CD4-positive, alpha-beta T cell treated with Interleukin-21 for 1 hour (primary cell): Measurements from ENCODE around the gene PCDH15.
"Not testable (repeated sequence)": the region's sequence is repeated elsewhere in the genome, so short reads cannot be mapped to it uniquely, and the experiment has no call there.

Source experiments
- DNase-seq: peaks from one replicate; pipeline ENCODE4 v3.0.0-alpha.2; 2020

The PCDH15 gene

DNA sequence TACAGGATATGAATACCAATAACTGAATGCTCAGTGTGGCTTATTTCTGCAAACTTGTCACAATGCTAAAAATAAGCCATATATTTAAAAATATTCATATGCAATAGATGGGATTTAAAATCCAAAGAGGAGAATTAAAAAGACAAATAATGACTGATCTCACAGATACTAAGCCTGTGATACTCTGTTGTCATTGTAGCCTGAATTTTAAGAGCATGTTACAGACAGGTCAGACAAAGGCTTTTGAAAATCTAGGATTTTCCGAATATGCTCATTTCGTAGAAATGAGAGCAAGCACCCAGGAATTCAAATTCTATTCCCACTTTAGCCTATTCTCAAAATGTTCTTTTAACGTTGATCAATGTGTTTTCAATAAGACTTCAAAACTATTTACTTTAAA lies 269.7 kb downstream of the PCDH15 start:
- DNase-seq, result no peak

DNA sequence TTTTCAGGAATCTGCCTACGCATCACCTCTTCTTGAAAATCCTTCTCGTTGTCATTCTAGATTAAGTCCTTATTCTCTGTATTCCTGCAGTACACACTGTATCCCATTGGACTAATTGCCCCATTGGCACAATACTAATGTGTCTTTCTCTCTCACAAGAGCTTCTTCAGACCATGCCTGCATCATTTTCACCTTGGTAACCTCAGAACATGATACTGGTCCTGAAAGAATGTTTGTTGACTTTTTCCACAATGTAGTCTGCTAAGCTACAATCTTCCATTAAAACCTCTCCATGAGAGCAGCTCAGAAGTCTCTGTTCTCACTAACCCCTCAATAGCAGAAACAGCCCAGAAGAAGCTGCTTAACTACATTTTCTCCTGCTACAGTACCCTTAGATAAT lies 270.7 kb downstream of the PCDH15 start:
- no peak for DNase-seq

DNA sequence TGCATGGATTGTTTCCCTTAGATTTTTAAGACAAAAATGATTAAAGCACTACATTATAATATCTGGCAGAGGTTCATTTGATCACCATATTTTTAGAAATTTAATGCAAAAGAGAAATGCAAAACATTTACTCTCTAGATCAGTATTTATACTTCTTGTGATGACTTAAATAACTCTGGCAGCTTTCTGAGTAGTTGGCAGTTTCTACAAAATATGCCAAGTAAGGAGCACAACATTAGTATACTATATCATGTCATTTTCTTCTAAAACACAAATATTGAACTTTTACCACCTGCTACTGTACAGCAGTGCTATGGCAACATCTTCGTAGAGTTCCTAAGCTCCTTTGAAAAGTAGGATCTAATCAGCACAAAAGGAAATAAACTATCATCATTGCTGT lies 275.2 kb downstream of the PCDH15 start:
- no peak for DNase-seq

DNA sequence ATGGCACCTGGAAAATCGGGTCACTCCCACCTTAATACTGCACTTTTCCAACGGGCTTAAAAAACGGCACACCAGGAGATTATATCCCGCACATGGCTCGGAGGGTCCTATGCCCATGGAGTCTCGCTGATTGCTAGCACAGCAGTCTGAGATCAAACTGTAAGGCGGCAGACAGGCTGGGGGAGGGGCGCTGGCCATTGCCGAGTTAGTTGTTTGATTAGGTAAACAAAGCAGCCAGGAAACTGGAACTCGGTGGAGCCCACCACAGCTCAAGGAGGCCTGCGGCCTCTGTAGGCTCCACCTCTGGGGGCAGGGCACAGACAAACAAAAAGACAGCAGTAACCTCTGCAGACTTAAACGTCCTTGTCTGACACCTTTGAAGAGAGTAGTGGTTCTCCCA lies 285.8 kb downstream of the PCDH15 start:
- DNase-seq, result not testable (repeated sequence)

DNA sequence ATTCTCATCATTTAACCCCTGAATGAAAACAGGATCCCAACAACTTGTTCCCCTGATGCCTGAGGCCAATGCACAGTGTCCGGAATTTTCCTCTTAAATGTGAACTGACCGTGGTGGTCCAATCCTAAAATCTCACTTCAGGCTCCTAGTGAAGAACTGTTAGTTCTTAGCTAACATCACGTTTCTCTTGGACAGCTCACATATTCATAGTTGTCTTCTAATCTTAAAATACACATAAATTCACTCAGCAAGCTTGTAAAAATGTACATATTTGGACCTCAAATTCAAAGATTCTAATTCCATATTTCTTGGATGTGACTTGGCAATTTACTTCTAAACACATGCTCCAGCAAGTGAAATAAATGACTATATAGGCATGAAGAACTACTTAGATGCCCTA lies 297.2 kb downstream of the PCDH15 start:
- DNase-seq, result no peak

DNA sequence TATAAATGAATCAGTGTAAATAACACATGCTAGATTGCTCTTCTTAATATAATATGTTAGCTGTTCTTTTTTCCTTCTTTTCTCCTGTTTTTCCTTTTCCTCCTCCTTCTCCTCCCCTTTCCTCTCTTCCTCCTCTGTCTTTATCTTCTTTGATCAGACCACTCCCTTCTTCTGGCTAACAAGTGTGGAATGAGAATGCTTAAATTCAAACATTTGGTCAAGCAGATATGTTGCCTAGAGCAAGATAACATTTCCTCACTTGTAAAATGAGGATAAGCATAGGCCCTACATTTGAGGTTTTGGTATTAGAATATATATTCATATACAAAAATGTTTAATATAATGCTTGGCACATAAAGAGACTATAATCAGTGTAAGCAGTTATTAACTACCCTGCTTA lies 299.1 kb downstream of the PCDH15 start:
- DNase-seq, result no peak

DNA sequence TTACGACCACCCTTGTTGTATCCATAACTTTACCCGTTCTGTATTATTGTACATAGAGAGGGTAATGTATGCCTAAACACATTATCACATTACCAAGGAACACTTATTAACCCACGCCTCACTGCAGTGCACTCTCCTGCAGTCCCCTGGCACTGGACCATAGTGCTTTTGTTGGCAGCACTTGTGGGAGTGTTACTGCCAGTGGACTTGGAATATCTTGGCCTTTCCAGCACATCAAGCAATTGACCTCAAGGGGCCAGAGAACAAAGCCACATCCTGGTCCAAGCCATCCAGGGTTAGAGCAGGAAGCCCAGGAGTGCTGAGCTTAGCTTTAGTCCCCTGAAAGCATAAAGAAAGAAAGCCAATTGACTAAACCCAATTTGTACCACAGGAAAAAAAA lies 304.2 kb downstream of the PCDH15 start:
- DNase-seq, result no peak

DNA sequence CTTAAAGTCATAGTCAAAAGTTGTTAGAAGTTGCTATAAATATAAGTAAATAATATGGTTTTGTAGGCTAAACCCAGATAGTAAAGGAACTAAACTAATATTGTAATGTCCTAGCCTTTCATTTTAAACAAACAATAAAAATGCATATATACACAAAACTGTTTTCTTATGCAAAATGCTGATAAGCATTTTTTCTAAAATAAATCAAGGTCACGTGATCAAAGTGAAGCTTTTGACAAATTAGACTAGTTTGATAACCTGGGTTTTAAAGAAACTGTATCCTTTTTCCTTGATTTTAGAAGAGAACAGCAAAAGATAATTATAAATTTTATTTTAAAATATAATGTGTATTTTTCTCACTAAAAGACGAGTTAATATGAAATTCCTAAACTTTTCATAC lies 313.3 kb downstream of the PCDH15 start:
- DNase-seq, result no peak

DNA sequence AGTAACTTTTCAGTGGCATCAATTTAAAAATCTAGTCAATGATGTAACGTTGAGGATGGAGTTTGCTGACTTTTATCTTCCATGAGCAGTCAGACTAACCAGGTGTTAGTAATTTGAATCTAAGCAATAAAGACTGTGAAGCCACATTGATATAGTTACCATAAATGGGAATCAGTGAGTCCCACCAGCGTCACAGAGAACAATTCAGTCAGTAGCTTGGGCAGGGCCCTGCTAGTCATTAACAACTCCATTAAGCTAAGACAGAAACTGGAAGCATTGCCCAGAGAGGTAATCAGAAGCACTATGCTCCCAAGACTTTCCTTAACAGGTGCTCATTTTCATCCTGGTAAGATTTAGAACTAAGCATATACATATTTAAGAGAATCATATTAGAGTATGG lies 315.1 kb downstream of the PCDH15 start:
- no peak for DNase-seq

DNA sequence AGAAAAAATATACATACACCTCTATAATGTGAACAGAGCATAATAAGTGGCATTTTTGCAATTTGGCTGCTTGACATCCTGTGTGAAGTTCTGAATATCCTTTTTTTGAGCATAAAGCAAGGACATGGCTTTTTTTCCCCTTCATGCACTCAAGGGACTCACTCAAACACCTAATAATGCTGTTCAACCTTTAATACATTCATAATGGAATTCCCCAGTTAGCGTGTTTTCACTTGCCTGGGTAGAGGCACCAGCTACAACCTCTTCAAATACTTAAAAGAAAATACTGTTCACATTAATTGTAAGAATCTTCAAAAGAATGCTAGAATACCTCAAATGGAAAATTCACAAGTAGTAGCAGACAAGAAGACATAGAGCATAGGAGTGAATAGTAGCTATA lies 316.8 kb downstream of the PCDH15 start:
- DNase-seq, result no peak

DNA sequence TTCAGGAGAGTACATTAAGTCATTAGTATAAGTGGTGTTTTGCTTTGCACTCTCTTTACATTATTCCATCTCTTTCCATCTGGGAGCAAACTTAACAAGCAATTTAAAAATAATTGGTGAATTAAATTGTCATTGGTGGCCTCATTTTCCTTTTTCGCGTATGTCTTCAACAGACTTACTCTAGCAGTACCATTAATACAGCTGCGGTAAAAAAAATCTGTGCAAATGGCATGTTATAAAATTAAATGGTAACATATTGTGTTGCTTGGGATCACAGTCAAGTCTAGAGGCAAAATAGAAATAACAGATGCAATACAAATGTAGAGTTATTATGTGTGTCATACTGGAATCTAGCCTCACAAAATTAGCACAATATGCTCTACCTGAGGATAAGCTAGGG lies 322.4 kb downstream of the PCDH15 start:
- DNase-seq, result no peak

DNA sequence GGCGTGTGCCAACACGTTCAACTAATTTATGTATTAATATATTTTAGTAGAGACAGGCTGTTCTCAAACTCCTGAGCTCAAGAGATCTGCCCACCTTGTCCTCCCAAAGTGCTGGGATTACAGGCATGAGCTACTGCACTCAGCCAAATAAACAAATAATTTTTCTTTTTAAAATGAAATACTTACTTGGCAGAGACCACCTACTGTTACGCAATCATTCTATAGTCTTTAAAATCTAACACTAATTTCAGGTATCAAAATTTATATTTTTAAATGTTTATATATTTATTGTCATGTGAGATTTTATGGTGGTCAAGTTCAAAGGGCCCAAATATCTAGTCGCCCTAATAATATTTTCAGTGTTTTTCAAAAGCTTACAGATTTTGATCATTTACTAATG lies 323.3 kb downstream of the PCDH15 start:
- DNase-seq, result no peak

DNA sequence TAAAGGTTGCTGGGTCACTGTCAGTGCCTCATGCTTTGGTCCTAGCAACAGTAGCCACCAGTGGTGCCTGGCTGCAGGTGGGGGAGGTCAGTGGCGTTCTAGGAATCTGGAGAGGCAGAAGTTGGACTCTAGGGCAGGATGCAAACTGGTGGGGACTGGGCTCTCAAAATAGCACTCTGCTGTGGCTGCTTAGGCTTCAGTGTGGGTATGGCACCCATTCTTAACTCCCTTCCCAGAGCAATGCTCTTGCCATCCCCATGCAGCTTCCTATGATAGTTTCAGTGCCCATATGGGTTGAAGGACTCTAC lies 330.8 kb downstream of the PCDH15 start:
- no peak for DNase-seq

DNA sequence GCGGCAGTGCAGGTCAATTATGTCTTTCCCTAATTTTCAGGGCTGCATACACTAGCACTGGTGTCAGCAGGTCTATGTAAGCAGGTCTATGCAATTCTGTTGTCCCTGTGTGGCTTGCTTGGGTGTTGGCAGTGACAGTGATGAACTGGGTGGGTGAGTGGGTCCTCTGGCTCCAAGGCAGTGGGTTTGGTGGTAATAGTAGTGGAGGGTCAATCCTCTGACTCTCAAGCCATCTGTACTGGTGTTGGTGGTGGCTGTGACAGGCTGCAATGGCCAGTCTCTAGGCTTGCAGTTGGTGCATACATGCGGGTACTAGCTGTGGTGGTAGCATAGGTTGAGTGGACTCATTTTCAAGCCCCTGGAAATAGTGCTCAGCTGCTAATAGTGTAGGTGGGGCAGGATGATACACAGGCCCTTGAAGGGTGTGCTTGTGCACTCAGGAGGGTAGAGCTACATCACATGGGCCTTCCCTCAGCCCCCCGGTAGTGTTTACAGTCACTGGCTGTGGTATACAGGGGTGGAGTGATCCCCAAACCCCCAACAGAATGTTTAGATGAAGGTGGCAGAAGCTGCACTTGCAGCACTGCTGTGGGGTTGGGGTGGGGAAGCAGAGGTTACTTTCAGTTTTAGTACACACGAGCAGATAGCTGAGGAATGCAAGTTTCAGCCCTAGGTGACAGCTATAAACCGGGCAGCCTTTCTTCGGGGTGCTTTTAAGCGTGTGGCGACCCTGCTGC lies 331.3 kb downstream of the PCDH15 start:
- no peak for DNase-seq

DNA sequence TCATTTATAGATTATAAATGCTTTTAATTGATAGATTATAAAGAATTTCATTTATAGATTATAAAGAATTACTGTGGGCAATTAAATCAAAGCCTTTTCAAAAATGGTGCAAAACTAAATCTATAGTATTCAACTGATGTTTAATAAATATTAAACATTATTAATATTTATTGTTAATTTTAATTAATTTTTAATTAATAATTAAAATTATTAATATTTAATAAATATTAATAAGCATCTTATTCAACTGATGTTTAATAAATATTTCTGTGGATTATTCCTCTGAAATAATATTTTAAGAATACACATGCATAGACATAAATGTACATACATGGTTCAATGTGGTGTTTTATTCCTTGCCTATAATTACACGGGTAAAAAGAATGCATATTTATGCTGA lies 346.8 kb downstream of the PCDH15 start:
- no peak for DNase-seq

DNA sequence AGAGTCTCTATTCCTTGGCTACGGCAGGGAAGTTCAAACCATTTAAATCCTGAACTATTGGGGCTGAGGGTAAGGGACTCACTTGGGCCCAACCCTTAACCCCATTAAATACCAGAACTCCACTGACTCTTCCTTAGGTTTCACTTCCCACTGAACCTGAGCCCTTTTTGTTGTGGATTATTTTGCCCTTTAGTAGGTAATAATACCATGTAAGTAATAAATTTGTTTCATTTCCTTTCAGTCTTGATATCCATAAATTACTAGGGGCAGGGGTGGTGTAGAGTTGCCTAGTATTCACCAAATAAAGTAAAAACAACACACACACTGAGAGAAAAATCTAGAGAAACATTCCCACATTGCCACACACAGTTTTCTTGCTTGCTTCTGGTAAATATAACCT lies 352.0 kb downstream of the PCDH15 start:
- no peak for DNase-seq

DNA sequence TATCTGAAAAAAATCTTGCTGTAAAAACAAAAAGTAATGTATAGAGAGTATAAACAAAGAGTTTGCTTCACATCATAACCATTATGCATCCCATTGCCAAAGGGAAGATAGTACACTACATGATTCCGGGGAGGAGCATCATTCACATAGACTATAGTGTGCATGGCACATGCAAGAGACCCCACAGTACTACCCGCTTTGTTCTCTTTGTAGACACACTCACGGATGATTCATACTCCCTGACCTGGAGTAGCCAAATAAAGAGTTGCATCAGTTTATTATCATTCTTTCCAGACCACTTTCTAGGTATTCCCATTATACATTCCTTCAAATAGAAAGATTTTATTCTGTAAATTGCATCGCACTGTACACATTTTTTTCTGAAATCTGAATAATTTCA lies 356.9 kb downstream of the PCDH15 start:
- DNase-seq, result no peak

DNA sequence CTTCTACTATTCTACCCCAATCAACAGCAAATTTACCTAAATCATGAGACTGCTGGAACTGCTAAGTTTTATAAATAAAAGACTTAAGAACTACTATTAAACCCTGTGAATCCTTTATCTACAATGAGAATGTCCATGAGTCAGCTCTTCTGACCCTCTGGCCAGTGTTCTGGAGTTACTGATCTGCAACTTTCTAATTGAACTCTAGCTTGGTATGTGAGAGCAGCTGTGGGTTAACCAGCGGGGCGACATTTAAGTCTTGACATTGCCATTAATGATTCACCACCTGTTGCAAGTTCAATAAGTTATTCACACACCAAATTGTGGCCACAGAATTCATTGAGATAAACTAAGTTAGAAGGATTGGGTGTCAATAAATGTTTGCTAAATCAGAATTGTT lies 359.8 kb downstream of the PCDH15 start:
- DNase-seq, result no peak

DNA sequence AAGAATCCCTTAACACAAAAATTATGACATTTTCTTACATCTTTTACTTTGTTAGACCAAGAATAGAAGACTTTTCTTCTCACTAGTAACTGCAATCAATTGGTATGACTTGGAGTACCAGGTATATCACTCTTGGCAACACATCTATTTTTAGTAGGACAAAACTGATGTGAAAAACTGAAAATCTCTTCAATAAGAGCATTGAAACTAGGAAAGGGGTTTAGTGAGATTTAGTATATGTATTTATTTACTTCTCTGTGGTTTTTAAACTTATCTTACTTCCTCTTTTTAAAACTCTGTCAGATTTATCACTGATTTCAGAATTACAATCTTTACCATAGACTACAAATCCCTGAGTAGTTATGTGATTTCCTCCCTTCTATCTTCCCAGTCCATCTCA lies 366.2 kb downstream of the PCDH15 start:
- no peak for DNase-seq

DNA sequence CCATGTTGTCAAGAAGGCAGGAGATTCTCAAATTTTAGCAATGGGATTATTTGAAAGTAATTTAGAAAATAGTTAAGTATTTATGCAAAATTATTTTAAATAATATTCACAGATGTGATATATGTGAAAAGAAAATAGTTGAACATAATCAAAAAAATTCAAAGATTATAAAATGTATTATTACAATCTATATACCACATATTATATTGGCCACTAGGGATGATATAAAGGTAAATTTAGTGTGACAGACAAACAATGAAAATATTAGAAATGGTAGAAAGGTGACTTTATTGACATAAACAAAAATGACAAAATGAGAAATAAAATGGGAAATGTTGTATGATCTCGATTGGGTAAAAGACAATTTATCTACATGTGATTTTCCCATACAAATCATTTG lies 385.5 kb downstream of the PCDH15 start:
- DNase-seq, result no peak

DNA sequence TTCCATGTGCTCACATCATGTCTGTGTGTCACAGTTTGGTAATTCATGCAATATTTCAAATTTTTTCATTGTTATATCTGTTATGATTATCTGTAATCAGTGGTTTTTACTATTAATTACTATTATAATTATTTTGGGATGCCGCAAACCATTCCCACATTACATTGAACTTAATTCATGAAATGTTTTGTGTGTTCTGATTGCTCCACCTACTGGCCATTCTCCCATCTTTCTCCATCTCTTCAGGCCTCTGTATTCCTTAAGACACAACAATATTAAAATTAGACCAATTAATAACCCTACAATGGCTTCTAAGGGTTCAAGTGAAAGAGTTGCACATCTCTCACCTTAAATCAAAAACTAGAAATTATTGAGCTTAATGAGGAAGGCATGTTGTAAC lies 398.5 kb downstream of the PCDH15 start:
- DNase-seq, result no peak

DNA sequence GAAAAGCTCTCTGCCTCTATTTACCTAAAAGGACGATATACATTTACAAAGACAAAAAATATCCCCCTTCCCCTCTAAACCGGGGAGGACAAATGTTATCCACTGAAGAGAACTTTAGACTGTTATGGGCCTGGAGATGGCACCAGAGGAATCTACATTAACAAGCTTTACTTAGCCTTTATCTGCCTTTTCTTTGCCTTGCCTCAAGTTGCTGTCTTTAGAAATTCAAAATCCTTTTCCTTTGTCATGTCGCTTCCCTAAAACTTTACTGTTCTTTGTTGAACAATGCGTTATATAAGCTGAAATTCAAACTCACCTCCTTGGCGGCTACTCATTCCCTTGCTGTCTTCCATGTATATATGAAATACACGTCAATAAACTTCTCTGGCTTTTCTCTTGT lies 405.0 kb downstream of the PCDH15 start:
- DNase-seq, result no peak

DNA sequence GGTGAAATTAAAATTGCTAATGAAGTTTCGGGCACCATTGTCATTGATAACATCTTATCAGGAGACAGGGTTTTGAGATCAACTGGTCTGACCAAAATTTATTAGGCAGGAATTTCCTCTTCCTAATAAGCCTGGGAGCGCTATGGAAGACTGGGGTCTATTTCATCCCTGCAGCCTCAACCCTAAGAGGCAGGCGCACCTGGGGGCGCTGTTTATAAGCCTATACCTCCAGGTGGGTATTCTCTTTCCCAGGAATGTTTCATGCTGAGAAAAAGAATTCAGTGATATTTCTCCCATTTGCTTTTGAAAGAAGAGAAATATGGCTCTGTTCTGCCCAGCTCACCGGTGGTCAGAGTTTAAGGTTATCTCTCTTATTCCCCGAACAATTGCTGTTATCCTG lies 406.4 kb downstream of the PCDH15 start:
- not testable (repeated sequence) for DNase-seq

DNA sequence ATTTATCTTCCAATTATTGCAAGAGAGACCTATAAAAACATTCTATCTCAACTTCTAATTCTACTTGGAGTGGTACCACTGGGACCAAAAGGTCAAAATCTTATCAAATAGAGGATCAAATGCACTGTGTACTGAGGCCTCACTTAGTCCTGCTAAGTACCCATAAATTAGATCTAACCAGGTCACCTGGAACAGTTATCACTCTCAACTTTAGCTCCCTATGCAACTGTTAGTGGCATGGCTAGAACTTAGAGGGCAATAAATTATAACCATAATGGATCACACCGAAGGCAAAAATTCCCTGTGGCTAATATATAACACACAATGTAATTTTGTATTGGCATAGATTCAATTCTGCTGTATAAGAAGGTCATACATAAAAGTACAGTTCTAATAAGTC lies 428.9 kb downstream of the PCDH15 start:
- DNase-seq, result no peak

DNA sequence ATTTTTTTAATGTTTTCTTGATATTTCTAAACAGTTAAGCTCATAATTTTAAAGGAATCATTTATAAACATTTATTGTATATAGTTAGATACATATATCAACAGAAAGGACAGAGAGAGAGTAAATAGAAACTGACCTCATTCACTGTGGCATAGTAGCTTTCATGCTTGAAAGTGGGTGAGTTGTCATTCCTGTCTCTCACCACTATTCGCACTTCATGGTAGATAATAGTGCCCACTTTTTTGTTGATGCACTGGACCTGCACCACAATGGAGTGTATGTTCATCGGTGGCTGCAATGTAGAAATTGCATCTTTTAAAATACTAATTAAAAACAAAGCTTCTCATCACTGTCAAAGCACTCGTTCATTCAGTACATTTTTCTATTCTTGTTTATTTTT lies 432.0 kb downstream of the PCDH15 start:
- no peak for DNase-seq

DNA sequence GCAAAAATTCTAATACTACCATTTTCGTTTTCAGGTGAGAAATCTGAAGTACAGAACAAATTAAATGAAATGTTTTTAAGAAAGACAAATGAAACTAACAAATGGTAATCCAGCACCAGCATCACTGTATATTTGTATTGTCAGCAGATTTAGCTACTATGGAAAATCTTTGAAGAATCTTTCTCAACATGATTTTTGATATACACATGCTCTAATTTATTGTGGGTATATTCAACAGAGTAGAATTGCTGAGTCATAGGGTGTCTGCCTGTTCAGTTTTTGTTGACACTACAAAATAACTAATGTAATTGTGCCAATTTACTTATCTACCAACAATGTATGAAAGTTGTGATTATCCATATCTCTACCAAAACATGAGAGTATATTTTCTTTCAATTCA lies 437.6 kb downstream of the PCDH15 start:
- no peak for DNase-seq
